ENCODE results near the gene SLC16A3. TPM values are rescaled to one million over a fixed set of nuclear protein-coding genes. Genes with fewer than 3 reads are reported as not detected.
A peak's percentile ranks its signal among the peaks of the same experiment; 100 is the strongest.

The SLC16A3 gene
- total and polyA plus RNA-seq, 2 experiments from 2014 or later: 63.2 to 313 TPM

DNA sequence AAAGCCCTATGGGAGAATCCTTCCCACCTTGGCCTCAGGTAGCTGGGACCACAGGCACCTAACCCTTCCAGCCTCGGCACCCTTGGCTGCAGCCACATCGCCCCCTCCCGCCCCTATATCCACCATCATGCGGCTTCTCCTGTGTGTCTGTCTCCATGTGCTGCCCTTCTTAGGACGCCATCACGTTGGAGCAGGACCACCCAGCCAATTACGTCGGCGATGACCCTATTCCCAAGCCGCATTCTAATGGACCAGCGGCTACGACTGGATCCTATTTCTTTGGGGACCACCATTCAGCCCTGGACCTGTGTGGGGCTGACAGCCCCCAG is 12.9 kb upstream of the SLC16A3 start:
- Histone ChIP-seq H3K27me3 (no peaks in the 10 kb centered on the region), H3K9me3 (ENCODE audit: low read depth) (no peaks in the 10 kb centered on the region), H3K36me3 (no peaks in the 10 kb centered on the region), H3K4me3 (no peak overlapping the region), H3K27ac (no peak overlapping the region), H3K4me1 (ENCODE audit: low read depth) (peaks cover 6% of the 10 kb centered on the region)
- no peak for DNase-seq (ENCODE audit: low read depth in 1 of 2, low spot score in 1 of 2)
- TF ChIP-seq, protein P1, sequence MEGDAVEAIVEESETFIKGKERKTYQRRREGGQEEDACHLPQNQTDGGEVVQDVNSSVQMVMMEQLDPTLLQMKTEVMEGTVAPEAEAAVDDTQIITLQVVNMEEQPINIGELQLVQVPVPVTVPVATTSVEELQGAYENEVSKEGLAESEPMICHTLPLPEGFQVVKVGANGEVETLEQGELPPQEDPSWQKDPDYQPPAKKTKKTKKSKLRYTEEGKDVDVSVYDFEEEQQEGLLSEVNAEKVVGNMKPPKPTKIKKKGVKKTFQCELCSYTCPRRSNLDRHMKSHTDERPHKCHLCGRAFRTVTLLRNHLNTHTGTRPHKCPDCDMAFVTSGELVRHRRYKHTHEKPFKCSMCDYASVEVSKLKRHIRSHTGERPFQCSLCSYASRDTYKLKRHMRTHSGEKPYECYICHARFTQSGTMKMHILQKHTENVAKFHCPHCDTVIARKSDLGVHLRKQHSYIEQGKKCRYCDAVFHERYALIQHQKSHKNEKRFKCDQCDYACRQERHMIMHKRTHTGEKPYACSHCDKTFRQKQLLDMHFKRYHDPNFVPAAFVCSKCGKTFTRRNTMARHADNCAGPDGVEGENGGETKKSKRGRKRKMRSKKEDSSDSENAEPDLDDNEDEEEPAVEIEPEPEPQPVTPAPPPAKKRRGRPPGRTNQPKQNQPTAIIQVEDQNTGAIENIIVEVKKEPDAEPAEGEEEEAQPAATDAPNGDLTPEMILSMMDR (IDR thresholded peaks at IDR 0.05; ENCODE audit: low read depth, low read length): no peak

DNA sequence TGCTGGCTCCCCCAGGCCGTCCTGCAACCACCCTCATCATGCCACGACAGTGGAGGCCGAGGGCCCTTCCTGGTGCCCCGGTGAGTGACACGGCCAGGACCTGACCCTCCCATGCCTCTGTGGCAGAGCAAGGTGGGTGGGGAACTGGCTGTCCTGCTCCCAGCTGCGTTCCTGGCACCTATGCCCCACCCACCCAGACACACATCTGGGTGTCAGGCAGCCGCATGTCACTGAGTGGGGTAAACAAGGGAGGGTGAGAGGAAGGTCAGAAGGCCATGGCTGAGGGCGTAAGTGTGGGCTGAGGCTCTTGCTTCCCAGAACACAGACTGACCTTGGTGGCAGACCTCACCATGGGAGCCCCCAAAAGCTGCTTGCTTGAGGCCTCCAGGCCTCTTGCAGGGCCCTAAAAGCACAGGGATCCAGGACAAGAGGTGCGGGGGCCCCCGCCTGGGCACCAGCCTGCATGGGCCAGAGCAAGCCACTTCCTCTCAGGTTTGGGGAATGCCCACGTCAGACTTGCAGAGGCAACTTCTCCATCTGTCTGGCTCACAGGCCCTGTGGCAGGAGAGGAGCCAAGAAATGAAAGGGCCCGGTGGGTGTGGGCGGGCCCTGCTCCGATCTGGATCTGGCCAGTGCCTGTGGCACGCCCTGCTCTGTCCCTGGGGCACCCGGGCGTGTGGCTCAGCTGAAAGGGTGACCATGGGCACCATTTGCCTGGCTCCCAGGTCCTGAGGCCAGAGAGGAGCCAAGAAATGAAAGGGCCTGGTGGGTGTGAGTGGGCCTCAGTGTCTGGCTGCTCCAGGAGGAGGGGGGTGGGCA is 12.3 kb upstream of the SLC16A3 start:
- Histone ChIP-seq H3K9me3 (ENCODE audit: low read depth) (no peaks in the 10 kb centered on the region), H3K36me3 (no peaks in the 10 kb centered on the region), H3K4me1 (ENCODE audit: low read depth) (peaks cover 6% of the 10 kb centered on the region), H3K4me3 (no peak overlapping the region), H3K27me3 (no peaks in the 10 kb centered on the region), H3K27ac (no peak overlapping the region)
- DNase-seq (ENCODE audit: low read depth in 1 of 2, low spot score in 1 of 2): peak in 1 of 2 donors; percentile 87
- TF ChIP-seq, protein P1 (IDR thresholded peaks at IDR 0.05; ENCODE audit: low read depth, low read length): no peak

DNA sequence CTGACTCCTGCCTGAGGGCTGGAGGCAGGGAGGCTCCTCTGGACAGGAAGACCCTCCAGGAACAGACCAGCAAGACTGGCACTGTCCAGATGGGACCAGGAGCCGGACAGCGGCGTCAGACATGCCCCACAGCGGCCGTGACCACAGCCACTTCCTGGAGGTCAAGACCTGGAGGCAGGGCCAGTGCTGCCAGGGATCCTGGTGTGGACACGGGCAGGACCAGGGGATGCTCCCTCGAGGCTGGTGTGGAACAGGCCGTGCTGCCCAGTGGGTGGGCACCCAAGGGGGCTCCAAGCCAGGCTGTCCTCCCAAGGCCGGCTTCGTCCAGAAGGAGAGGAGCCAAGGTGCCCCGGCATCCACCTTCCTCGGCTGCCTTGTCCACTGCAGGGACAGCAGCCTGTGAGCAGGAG is 11.7 kb upstream of the SLC16A3 start:
- TF ChIP-seq, protein P1 (IDR thresholded peaks at IDR 0.05; ENCODE audit: low read depth, low read length): no peak
- no peaks in the 10 kb centered on the region for H3K9me3 ChIP-seq (ENCODE audit: low read depth)
- no peak overlapping the region for H3K4me3 ChIP-seq
- H3K27ac ChIP-seq: no peak overlapping the region
- H3K4me1 ChIP-seq (ENCODE audit: low read depth): no peaks in the 10 kb centered on the region
- no peaks in the 10 kb centered on the region for H3K27me3 ChIP-seq
- DNase-seq (ENCODE audit: low read depth in 1 of 2, low spot score in 1 of 2): peak in 1 of 2 donors; percentile 54
- H3K36me3 ChIP-seq: no peaks in the 10 kb centered on the region

DNA sequence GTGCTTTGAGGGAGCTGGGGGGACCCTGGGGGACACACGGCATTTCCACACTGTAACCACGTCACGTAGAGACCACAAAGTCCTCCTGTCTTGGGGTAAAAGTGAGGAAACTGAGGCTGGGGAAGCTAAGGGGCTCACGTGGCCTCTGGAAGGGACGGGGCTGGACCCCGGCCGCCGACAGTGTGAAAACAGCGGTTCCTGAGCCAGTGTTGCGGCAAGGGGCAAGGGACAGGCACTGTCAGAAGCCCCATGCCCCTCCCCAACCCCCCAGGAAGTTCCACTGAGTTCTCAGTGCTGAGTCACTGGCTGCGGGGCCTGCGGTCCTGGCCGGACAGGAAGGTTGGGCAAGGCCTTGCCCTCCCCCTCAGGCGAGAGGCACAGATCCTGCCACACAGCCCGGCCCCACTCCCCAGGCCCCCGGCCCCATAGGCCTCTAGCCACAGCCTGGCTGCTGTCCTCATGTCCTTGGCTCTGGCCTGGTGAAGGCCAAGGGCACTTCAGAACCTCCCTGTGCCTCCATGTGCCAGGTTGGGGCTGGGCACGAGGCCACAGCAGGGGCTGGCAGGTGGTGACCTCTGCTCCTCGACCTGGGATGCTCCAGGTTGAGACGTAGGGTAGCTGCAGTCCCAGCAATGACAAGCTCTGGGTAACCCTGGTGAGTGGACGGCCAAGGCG is 11.2 kb upstream of the SLC16A3 start:
- TF ChIP-seq, protein P1 (IDR thresholded peaks at IDR 0.05; ENCODE audit: low read depth, low read length): no peak
- peak in 1 of 2 donors; percentile 96 for DNase-seq (ENCODE audit: low read depth in 1 of 2, low spot score in 1 of 2)
- Histone ChIP-seq H3K27me3 (no peaks in the 10 kb centered on the region), H3K27ac (no peak overlapping the region), H3K4me3 (no peak overlapping the region), H3K9me3 (ENCODE audit: low read depth) (no peaks in the 10 kb centered on the region), H3K36me3 (no peaks in the 10 kb centered on the region), H3K4me1 (ENCODE audit: low read depth) (no peaks in the 10 kb centered on the region)

DNA sequence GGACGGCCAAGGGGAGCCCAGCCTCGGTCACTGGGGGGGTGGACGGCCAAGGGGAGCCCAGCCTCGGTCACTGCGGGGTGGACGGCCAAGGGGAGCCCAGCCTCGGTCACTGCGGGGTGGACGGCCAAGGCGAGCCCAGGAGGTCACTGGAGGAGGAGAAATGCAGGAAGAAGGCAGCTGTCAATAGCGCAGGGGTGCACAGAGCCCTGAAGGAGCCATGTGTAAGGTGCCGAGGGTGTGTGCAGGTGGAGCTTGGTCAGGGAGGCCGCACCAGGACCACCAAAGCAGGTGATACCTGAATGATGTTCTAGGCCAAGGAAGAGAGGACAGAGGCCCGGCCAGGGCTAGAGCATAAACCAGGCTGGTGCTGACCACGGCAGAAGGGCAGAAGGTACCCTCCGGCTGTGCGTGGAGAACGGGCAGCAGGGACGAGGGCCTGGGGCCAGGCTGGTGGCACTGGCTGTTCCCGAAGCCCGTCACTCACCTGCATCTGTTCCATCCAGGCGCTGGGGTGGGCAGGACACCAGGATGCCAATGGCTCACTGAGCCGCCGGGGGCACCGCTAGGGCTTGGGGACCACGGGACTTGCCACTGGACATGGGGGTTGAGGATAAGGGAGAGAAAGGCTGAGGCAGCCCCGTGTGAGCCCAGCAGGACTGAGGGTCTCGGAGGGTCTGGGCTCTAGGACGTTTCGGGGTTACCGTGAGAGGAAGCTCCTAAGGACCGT is 10.3 kb upstream of the SLC16A3 start:
- Histone ChIP-seq H3K27ac (no peak overlapping the region), H3K4me1 (ENCODE audit: low read depth) (no peaks in the 10 kb centered on the region), H3K4me3 (no peak overlapping the region), H3K9me3 (ENCODE audit: low read depth) (no peaks in the 10 kb centered on the region), H3K27me3 (no peaks in the 10 kb centered on the region), H3K36me3 (no peaks in the 10 kb centered on the region)
- DNase-seq (ENCODE audit: low read depth in 1 of 2, low spot score in 1 of 2): no peak
- TF ChIP-seq, protein P1 (IDR thresholded peaks at IDR 0.05; ENCODE audit: low read depth, low read length): no peak

All from cardiac muscle cell (in vitro differentiated cells and primary cell).